ENCODE data around the gene SLC29A4.

- TF ChIP-seq OSR1 (CRISPR knock-in tag; IDR thresholded peaks at IDR 0.05) = no peak
- TF ChIP-seq PATZ1 (CRISPR knock-in tag; IDR thresholded peaks at IDR 0.05; ENCODE audit: borderline replicate concordance) = no peak
- no peak for TF ChIP-seq CREB5 (CRISPR knock-in tag; IDR thresholded peaks at IDR 0.05; ENCODE audit: low read depth)
- TF ChIP-seq TSHZ2 (CRISPR knock-in tag; IDR thresholded peaks at IDR 0.05) = no peak
- TF ChIP-seq ZC3H10 (CRISPR knock-in tag; IDR thresholded peaks at IDR 0.05) = no peak
Measured at GRCh38 chr7:5296015-5296610, 13.4 kb downstream of the SLC29A4 start.

All from SK-N-SH treated with all-trans-retinoic acid at 6 μM for 48 hours (cell line).